Pulmonary artery endothelial cell (primary cell): ENCODE data around the gene LSP1. TPM values are rescaled to one million over a fixed set of nuclear protein-coding genes. Genes with fewer than 3 reads are reported as not detected.

Experiments
- DNase-seq: peaks from one replicate; pipeline ENCODE4 v3.0.0-alpha.2; 2011; ENCODE audit warnings: low read depth, low spot score
- total RNA-seq: library from RNA; depleted of rRNA; stranded (reverse); fragments of >200 nt; gene quantifications from 2 replicates; pipeline ENCODE4 v1.2.3, GENCODE V29; 2014

The LSP1 gene
- total RNA-seq, 1 donor from 2014 or later, result not detected

DNA sequence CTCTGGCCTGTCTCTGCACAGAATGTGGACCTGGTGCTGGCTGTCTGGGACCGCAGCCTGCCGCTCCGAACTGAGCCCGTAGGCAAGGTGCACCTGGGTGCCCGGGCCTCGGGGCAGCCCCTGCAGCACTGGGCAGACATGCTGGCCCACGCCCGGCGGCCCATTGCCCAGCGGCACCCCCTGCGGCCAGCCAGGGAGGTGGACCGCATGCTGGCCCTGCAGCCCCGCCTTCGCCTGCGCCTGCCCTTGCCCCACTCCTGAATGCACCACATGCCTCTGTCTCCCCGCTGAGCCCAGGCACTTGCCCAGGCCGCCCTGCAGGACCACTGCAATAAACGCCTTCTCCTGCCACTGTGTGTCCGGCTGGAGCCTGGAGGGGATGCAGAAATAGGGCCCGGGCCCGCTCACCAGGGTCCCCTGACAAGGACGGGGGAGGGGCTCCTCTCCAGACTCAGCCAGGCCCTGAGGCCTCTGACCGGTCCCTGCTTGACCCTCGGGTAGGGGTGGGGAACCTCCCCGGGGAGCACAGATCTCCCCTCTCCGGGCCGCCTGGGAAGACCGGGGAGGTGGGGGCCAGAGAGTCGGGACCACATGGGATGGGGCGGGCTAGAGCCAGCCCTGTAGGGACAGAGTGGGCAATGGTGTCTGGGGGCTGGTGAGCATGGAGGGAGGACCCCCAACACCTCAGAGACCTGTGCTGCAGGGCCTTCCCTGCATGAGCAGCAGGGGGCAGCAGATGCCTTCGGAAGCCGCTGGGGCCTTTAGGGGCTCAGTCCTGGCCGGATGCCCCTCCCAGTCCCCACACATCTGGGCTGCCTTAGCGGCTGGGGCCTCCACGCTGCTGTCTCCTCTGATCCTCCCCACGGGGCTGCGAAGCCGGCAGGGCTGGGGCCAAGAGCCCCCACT is 15.5 kb upstream of the LSP1 start:
- no peak for DNase-seq

DNA sequence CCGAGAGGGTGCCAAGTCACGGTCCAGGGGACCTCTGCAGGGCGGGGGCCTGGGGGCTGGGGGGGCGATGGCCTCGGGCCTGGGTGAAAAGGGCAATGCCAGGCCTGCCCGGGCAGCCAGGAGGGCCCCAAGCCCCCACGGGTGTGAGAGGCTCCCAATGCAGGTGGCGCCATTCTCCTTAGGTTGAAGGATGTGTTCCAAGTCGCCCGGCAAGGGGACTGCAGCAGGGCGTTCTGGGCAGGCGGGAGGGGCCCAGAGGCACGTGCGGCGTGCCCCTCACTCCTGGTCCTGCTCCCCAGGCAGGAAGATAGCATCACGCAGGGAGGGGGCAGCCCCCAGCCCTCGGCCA is 14.8 kb upstream of the LSP1 start:
- no peak for DNase-seq

DNA sequence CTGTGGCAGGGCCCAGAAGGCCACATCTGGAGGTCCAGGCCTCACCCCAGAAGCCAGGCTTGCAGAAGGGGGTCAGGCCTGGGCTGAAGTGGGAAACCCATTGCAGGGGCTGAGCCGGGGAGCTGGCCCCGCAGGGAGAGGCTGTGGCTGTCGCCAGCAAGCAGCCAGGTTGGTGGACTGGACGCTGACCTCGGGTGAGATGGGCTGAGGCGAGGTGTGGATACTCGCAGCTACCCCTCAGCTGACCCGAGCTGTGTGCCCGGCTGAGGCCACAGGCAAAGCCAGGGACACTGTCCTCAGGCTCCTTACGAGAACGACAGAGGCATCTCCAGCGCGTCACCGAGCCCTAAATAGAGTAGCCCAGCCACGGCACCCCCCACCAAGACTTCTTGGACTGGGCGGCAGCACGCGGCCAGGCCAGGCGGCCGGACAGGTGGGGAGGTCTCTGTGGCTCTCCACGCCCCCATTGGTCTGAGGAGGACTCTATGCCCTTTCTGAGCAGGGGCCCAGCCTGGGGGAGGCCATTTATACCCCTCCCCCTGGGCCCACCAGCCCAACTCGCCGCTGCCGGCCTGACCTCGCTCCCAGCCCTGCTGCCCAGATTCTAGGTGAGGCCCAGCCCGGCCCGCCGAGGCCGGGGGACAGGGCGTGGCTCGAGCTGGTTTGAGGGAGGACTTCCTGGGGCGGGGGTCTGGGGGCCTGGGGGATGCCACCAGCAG is 14.3 kb upstream of the LSP1 start, which contains the start of gene TNNI2:
Gene TNNI2, plus strand, starts transcription at position 556 of the 719 bp plus-strand sequence. CDS start 716 bp downstream, outside the sequence.
- DNase-seq, result no peak

DNA sequence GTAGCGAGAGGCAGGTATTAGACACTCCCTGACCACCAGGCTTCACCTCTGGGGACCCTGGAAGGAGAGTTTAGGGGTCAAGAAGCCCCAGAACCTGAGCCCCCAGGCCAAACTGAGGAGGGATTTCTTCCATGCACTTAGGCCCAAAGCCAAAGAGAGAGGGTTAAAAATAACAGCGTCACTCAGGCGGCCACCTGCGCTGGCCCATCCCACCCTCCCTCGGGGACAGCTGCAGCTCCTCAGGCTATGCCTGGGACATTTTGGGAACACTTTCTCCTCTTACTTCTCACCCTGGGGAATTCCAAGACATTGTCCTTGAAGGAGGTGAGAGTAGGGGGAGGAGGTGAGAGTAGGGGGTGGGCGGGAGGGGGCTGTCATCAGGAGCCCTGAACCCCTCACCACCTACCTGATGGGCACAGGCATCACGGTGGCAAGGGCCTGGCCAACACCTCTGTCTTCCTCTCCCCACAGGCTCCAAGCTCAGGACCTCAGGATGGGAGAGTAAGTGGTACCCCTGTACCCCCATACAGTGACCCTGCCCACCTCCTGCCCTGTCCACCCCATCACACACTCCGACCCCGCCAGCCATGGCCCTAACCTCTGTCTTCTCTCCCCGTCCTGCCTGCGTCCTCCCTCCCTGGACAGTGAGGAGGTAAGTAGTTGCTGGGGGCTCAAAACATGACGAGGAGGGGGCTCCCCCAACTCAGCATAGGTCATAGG is 13.5 kb upstream of the LSP1 start:
- no peak for DNase-seq

DNA sequence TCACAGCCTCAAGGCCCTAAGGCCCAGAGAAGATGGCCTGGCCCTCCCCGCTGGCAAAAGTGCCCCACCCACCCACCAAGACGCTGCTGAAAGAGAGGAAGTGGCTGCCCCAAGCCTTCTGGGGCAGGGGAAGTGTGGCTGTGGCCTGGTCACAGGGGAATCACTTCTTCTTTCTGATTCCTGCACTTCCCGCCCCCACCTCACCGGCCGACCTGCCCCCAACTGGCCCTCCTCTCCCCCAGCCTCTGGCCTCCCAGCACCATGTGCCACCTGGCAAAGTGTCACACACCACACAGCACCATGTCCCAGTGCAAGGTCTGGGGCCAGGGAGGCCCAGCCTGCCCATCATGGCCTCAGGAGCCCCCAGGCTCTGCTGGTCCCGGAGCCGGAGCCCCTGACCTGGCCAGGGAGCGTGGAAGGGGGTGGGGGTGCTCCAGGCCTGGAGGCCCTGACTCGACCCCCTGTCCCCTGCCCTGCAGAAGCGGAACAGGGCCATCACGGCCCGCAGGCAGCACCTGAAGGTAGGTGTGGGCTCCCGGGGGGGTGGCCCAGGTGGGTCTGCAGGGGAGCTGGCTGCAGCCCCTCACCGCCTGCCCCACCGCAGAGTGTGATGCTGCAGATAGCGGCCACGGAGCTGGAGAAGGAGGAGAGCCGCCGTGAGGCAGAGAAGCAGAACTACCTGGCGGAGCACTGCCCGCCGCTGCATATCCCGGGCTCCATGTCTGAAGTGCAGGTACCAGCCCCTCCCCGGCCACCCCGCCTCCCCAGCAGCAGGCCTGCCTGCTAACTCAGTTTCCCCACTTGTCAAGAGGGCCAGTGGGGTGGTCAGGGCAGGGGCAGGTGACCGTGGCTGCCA is 12.7 kb upstream of the LSP1 start:
- no peak for DNase-seq

DNA sequence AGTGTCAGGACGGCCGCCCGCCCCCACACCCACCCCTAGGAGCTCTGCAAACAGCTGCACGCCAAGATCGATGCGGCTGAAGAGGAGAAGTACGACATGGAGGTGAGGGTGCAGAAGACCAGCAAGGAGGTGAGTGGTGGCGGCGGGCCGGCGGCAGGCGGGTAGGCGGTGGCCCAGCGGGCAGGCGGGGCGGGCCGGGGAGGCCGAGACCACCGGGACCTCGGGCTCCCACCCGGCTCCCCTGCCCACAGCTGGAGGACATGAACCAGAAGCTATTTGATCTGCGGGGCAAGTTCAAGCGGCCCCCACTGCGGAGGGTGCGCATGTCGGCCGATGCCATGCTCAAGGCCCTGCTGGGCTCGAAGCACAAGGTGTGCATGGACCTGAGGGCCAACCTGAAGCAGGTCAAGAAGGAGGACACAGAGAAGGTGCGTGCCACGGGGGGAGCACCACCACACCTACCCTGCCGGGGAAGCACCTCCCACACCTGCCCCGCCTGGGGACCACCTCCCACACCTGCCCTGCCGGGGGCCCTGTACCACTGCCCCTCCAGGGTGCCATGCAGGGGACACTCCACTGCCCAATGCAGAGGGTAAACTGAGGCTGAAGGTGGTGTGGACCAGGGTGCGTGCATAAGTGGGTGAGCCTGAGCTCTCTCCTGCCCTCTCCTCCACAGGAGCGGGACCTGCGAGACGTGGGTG is 12.0 kb upstream of the LSP1 start:
- DNase-seq, result no peak

DNA sequence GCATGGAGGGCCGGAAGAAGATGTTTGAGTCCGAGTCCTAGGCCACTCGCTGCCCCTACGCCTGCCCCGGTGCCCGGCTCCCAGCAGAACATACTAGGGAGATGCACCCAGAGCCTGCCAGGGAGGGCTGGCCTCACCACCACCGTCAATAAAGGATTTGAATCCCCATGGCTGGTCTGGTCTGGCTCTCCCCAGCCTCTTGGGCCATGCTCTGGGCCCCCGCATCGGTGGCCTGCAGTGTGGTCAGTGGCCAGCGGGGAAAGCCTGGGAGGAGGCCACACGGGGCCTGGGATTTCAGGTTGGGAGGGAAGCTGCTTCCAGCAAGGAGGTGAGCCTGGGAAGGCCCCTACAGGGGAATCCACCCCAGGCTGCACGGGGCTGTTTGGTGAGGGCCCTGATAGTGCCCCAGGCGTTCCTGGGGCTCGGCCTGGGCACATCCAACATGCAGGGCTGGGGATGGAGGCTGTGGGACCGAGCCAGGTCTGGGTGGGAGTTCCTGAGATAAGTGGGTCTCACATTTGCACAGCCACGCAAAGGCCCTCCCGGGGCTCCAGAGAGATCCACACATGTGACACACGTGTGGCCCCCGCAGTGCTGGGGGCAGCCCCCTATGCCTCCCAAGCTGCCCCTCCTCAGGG is 11.3 kb upstream of the LSP1 start:
- DNase-seq, result no peak

DNA sequence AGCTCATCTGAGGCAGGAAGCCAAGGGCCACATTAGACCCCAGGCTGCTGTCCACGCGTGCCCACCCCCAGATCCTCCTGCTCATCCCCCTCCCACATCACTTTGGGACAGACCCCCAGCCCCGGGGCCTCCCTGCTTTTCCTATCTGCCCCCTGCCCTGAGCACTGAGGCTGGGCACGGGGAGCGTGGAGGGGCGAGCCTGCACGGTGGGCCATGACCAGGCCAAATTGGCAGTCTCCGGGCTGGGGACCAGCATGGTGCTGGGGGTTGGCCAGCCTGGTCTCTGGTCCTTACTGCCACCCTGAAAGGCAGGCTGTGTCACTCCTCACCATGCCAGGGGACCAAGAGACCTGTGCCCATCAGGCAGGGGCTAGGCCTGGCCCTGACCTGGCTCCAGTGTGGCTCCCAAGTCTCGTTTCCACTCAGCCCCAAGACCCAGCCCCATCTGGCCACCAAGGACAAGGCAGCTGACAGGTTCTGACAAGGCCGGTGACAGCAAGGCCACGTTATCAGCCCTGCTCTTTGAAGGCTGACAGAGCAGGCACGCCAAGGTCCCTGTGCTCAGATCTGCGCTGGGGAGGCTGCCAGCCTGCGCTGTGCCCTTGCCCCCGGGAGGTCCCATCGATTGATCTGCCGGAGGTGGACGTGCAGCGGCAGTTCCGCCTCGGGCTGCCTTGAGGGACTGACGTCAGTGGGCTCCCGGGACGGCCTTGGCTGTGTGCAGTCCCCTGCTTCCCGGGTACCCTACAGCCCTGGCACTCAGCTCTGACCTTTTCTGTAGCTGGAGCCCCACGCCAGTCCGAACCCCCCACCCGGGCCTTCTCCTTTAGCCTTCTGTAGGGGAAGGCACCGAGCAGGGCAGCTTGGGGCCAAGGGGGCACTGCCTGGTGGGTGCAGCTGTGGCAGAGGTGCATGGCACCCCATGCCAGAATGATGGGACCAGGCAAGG is 10.5 kb upstream of the LSP1 start:
- DNase-seq, result no peak

DNA sequence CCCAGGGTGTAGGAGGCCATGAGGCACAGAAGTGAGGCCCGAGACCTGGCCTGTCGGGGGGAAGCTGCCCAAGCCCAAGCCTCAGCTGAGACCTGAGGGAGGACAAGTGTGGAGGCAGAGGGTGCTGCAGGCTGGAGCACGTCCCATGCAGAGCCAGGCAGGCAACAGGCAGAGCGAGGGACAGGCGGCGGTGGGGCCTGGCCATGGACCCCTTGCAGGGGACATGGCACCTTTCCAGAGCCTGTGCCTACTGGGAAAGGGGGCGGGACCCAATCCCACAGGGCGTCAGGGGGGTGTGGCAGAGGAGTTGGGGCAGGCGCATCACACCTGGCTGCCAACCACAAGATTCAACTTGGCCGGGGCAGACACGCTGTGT is 9.8 kb upstream of the LSP1 start:
- no peak for DNase-seq

DNA sequence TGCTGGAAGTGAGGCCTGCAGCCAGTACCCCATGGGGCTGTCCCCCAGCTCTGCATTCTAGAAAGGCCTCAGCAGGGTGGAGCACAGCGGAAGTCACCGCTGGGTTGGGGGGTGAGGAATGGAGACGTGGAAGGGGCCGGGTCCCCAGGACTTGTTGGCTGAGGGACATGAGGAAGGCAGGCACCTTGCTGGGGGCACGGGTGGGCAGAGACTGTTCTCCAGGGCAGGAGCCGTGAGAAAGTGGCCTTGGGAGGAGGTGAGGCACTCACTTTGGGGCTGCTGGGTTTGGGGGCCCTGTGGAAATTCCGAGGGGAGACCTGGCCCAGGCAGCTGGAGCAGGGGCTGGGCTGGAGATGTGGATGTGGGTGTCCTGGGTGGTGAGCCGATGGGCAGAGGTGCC is 9.1 kb upstream of the LSP1 start:
- no peak for DNase-seq

DNA sequence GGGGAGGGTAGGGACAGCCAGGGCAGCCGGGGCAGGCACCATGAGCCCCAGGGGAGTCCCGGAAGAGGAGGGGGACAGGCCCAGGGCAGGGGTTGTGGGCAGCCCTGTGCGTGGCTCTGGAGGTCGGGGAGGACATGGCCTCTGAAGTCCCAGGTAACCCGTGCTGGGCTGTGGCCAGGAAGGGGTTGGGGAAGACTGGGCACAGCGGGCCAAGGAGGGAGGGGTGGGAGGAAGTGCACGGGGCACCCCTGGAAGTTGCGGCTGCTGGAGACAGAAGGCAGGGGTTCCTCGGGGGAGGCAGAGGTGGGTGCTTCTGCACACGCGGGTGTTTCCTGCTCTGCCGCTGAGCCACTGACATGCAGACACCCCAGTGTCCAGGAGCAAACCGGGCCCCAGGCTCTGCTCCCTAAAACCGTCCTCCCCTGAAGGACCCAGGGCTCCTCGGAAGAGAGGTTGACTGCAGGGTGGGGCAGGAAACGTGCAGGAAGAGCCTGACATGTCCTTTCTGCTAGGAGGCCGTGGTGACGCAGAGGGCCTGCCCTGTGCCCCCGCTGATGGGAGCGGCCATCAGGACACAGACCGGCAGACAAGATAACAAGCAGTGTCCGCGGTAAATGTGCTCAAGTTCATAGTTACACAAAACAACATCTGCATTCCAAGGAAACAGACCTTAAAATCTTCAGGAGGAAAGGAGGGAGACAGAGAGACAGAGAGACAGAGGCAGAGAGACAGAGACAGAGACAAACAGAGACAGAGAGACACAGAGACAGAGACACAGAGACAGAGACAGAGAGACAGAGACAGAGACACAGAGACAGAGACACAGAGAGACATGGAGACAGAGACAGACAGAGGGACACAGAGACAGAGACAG is 8.4 kb upstream of the LSP1 start:
- no peak for DNase-seq

DNA sequence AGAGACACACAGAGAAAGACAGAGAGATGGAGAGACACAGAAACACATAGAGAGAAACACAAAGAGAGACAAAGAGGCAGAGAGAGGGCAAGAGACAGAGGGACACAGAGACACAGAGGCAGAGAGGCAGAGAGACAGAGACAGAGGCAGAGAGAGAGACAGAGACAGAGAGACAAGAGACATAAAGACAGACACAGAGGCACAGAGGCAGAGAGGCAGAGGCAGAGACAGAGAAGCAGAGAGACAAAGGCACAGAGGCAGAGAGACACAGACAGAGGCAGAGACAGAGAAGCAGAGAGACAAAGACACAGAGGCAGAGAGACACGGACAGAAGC is 7.8 kb upstream of the LSP1 start:
- no peak for DNase-seq

DNA sequence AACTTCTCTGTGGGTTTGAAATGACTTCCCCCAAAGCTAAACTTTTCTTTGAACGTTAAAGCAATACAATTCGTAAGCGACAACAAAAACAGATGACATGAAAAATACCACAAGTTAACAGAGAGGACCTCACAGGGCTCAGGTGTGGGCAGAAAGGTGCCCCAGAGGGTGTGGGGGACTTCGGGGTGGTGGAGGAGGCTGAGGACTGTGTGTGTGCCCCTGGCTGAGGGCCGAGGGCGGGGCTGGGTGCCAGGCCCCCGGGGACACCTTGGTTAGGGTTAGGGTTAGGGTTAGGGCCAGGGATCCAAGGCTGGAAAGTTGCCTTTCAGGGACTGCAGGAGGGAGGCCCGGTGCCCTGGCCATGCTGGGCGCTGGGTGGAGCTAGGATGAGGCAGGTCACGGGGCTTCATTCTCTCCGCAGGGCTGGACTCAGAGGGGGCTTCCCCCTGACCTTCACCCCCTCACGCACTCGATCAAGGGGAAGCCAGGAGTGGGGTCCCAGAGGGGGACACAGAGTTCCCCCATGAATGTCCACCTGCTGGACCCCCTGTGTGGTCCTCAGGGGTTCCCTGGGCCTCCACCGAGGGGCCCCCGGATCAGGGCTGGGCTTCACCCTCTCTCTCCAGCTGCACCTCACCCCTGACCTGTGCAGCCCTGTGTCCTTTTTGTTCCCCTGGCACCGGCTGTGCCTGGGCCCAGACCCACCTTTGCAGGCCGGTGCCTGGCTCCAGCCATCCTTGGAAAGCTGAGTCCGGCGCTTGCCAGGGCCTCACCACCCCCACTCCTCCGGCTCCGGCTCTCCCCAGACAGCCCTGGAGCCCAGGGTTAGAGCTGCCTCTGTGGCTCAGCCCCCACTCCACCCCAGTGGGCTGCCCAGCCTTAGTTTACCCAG is 7.1 kb upstream of the LSP1 start:
- DNase-seq, result no peak

DNA sequence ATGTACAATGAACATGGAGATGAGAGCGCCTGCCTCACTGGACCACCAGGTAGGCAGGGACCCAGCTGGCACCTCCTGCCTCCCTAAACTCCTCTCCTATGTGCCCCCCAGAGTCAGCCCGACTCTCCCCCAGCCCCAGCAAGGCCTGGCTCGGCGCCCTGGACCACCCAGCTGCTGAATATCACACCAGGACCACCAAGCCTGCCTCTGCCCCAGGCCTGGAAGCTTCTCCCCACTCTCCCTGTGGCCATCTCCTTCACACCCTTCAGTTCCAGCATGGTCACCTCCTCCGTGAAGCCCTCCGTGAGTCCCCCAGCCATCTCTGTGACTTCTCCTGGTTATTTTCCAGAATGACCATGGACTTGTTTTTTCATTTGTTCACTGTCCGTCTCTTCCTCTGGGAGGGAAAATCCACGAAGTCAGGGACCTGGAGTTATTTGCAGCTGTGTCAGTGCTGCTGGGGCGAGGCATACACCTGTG is 6.4 kb upstream of the LSP1 start:
- no peak for DNase-seq

DNA sequence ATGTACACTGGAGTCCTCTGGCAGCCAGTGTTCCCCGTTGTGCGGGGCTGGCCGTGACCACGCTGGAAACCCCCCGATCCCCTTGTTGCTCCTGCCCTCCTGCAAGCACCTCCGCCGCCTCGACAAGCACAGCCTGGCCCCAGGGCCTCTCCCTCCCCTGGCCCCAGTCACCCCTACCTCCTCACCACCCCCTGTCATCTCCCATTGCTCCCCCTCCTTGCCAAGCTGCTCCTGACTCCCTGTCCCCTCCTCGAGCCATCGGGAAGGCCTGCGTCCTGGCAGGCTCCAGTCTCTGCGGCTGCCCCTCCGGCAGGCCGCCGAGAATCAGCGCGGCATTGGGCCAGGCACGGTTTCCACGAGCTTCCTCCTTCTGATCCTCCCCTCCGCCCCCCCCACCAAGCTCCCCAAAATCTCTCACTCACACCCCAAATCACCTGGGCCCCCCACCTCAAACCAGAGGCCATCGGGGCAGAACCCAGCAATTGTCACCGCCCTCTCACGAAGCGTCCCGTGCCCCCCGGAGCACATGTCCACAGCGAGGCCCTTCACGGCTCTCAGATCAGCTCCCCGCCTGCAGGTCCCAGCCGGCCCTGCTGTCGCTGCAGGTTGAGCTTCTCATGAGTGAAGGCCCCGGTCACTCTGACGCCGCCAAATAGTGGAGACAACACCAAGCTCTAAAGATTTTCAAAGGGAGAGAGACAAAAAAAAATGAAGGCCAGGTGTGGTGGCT is 5.7 kb upstream of the LSP1 start:
- no peak for DNase-seq

DNA sequence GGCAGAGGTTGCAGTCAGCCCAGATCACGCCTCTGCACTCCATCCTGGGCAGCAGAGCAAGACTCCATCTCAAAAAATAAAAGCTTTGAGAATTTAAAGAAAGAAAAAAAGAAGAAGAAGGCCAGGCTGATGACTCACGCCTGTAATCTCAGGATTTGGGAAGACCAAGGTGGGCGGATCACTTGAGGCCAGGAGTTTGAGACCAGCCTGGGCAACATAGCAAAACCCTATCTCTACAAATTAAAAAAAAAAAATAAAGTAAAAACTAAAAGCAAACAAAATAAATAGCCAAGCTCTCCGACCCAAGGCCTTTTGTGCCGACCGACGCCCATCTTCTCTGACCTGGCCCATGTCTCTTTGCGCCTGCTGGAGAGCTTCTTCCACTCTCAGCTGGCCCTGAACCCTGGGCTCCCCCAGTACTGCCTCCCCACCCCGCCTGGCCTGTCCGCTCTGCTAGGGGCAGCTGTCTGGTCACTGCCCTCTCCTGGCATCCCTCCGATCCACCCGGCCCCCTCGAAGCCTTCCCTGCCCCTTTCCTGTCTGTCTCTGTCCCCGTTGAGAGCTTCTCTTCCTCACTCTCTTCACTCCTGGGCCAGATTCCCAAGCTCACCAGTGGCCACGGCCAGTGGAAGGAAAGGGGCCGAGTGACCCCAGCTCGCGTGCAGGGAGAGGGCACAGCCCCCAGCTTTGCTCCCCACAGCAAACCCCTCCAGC is 4.8 kb upstream of the LSP1 start:
- DNase-seq, result no peak
